GM21529 (cell line): ENCODE results near the gene HDAC5.
"Not testable (repeated sequence)": the region's sequence is repeated elsewhere in the genome, so short reads cannot be mapped to it uniquely, and the experiment has no call there.

Experiments used
- ATAC-seq: cut with Tn5 transposase; IDR thresholded peaks from one replicate; pipeline ENCODE4 v1.9.1; 2021; ENCODE audit not compliant: unreplicated experiment

Gene HDAC5

DNA sequence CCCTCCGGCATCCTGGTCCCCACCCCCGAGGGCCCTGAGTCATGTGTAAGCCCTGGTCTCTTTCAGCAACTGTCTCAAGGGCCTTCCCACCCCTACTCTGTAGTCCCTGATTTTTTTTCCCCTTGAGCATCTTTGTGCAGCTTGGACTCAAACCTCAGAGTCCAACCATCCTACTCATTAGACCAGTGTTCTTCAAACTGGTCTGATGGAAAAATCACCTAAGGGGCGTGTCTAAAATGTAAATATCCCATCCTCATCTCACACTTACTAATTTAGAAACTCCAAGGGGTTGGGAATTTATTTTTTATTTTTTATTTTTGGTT, 52.3 kb downstream of the HDAC5 start:
- ATAC-seq, result no peak

GRCh38 chr17:44070455-44071197, 52.8 kb downstream of the HDAC5 start, which contains the start of gene G6PC3:
G6PC3 (plus strand) TSS chr17:44070735; CDS start chr17:44070966, 231 bp downstream.
- ATAC-seq, result peak; percentile 66

- ATAC-seq, result peak; percentile 10
Measured at GRCh38 chr17:44069974-44070454, 53.4 kb downstream of the HDAC5 start.

- ATAC-seq, result no peak
Measured at GRCh38 chr17:44067545-44067940, 55.9 kb downstream of the HDAC5 start.

GRCh38 chr17:44066204-44066930, 57.1 kb downstream of the HDAC5 start, which contains the start of gene LSM12:
LSM12 (minus strand) TSS chr17:44066671; CDS start chr17:44066587, 84 bp downstream.
- peak; percentile 49 for ATAC-seq

DNA sequence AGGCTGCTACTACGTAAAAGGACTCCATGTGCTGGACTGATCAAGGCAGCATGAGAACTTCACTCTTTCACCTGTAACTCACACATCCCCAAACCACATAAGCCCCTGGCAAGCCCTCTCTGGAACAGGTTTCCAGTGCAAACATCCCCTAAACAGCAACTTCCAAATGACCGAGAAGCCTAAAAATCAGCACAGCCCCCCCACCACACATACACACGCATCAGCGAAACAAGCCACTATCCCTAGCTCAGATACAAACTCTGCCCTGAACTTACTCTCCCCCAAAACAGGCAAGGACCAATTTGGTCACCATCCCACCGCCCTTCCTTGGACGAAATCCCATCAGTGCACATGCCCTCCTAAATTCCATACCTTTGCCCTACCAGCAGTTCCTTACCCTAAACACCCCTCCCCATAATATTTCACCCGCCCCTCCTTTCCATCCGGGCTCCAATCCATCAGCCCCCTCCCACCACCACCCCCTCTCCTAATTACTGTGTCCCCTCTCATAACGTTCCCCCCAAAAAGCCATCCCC, 57.7 kb downstream of the HDAC5 start:
- ATAC-seq, result no peak

- ATAC-seq, result no peak
Measured at GRCh38 chr17:44063704-44064639, 59.5 kb downstream of the HDAC5 start.

GRCh38 chr17:44062871-44063270, 60.6 kb downstream of the HDAC5 start:
- no peak for ATAC-seq

GRCh38 chr17:44061446-44061845, 62.0 kb downstream of the HDAC5 start:
- no peak for ATAC-seq

DNA sequence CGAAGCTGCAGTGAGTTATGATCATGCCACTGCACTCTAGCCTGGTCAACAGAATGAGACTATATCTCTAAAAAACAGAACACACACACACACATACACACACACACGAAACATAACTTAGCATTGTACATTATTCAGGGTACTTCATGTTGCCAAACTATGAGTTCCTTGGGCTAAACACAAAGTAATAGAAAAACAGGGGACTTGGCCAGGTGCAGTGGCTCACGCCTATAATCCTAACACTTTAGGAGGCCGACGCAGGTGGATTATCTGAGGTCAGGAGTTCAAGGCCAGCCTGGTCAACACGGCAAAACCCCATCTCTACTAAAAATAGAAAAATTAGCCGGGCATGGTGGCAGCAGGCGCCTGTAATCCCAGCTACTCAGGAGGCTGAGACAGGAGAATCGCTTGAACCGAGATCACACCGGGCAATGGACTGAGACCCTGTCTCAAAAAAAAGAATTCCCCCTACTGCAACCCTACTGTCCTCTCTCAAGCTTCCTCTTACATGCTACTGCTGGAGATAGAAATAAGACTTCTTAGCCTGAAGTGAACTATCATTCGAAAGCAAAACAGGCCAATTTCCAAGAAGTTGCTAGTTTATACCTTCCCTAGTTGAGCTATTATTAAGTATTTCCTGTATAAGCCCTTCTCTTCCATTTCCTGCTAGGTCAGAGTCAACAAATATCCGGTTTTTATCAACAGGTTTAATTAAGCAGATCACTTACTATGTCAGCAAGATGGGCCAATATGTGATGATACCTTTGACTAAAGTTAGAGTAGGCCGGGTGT, 64.1 kb downstream of the HDAC5 start:
- ATAC-seq, result no peak

GRCh38 chr17:44053125-44053872, 70.1 kb downstream of the HDAC5 start:
- no peak for ATAC-seq

DNA sequence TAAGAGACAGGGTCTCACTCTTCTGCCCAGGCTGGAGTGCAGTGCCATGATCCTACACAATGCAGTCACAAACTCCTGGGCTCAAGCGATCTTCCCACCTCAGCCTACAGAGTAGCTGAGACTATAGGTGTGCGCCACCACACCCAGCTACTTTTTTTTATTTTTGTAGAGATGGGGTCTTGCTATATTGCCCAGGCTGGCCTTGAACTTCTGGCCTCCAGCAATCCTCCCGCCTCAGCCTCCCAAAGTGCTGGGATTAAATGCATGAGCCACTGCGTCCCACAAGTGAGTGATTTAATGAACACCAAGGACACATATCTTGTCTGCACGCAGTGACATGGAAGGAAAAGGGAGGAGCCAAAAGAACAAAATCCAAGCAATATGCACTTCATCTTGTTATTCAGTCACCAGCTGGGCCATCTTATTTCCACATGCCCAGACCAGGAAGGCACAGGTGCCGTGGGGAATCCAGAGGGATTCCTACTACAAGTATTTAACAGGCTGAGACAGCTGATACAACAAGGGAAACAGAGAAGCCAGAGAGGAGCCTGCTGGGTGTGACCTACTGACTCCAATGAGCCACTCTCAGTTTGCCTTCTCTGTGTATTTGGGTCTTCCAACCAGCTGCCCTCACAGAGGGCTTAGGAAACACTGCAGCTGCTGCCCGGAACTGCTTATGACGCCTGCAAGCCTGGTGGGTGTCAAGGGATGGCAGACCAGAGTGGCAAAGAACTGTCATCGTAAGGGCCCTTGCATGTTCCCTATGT, 74.0 kb downstream of the HDAC5 start:
- ATAC-seq, result no peak

- ATAC-seq, result not testable (repeated sequence)
Measured at GRCh38 chr17:44046893-44047292, 76.5 kb downstream of the HDAC5 start.

- no peak for ATAC-seq
Measured at GRCh38 chr17:44045486-44045885, 78.0 kb downstream of the HDAC5 start.

DNA sequence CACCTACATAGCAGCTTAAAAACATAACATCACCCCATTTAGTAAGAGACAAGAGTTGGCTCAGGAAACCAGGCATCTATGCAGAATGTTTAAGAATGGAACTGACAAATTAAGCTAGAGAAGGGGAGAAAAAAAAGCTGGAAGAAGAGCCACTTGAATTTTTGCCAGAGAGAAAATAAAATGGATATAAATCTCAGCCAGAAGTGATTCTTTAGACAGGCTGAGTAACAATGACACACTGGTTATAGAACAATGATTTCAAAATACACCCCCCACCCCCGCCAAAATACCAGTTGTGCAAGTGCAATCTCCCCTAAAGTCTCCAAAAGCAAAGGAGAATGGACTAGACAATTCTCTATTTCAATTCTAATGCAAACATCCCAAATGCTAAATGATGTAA, 79.4 kb downstream of the HDAC5 start:
- ATAC-seq, result no peak

DNA sequence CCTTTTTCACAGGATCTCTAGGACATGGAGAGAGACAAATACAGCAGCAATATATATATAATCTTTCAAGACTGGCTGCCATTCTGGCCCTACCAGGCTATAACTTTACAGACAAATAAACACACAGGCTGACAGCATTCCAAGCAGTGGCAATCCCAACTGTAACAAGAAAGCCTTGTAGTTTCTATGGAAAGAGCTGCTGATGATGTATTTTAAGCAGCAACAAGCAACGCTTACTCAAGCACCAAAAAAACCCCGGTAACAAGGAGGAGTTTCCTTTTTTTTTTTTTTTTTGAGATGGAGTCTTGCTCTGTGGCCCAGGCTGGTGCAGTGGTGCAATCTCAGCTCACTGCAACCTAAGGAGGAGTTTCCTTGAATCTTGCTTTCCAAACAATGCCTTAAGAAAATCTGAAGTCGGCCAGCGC, 80.2 kb downstream of the HDAC5 start:
- ATAC-seq, result no peak

DNA sequence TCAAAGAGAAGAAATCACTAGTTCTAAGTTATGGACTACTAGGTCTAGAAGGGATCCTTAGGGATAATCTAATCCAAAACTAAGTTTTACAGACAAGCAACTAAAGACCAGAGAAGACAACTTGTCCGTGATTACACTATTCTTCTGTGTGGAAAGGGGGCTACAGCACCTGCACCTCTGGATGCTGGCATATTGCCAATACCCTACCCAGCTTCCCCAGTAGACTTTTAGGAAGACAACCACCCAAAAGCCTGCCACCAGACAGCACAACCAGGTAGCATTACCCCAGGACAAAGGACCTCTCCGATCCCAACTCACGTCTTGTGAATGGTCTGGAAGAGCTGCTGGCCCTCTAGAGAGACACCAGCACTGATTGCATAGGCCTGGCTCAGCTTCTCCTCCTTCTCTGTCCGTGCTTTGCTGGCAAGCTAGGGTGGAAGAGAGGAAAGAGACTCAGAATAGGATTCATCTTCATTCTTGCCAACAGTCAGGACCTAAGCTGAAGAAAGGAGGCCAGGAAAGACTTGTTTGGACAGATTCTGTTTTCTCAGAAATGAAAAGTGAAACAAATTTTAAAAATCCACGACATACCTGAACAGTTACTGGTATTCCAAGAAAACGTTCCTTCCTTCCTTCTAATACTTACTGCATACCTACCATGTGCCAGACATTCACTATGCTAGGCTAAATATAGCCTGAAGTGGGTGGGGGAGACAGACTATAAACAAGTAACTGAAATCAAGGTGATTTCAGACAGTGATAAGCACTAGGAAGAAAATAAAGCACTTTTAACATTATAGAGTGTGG, 83.4 kb downstream of the HDAC5 start:
- ATAC-seq, result no peak

GRCh38 chr17:44038604-44039011, 84.8 kb downstream of the HDAC5 start:
- no peak for ATAC-seq
